ENCODE measurements around the gene ARMC5.
"Not testable (repeated sequence)": the region's sequence is repeated elsewhere in the genome, so short reads cannot be mapped to it uniquely, and the experiment has no call there.

ARMC5 gene

DNA sequence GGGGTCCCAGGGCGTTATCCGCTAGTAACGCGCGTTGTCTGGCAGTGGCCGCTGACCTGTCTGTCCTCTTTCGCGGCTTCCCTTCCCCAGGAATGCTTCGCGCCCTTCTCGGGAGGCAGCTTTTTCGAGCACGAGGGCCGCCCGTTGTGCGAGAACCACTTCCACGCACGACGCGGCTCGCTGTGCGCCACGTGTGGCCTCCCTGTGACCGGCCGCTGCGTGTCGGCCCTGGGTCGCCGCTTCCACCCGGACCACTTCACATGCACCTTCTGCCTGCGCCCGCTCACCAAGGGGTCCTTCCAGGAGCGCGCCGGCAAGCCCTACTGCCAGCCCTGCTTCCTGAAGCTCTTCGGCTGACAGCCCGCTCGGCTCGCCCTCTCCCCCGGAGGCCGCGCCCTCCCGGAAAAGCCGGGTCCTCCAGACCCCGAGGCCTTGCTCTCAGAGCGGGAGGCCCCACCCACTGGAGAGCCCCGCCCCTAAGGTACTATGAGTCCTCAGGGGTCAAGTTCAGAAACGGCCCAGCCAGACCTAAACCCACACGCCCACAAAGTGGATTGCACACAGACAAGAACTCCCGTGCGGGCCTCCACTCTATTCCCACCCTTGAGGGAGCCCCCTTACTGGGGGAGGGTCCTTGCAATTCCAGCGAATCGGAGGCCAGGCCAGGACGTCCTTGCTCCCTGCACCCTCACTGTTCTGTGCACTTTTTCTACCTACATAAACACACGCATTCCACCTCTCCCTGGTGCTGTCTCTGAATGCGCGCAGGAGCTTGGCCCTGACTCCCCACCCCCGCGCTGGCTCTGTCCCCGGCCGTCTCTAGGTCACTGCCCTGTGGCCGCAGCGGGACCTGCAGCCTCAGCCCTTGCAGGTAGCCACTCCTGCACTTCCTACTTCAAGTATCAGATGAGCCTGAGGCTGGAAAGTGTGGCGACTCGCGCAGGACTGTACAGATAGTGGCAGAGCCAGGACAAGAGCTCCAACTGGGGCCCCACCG is 18.2 kb downstream of the ARMC5 start:
- no peak for DNase-seq (ENCODE audit: low spot score)

DNA sequence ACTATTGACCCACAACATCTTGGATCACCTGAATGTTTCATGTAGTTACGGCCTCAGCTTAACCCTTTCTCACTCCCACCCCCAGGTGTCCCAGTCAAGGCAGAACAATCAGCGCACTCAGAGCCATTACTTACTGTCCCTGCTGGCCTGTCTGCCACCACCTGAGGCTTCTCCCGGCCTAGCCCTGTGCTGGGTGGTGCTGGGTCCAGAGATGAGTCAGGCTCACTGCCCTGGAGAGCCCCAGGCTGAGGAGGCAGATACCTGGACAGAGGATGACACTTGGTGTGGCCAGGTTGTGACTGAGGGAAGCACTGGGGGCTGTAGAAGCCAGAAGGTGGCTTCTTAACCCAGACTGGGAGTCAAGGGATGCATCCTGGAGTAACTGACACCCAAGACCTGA is 19.7 kb downstream of the ARMC5 start:
- no peak for DNase-seq (ENCODE audit: low spot score)

DNA sequence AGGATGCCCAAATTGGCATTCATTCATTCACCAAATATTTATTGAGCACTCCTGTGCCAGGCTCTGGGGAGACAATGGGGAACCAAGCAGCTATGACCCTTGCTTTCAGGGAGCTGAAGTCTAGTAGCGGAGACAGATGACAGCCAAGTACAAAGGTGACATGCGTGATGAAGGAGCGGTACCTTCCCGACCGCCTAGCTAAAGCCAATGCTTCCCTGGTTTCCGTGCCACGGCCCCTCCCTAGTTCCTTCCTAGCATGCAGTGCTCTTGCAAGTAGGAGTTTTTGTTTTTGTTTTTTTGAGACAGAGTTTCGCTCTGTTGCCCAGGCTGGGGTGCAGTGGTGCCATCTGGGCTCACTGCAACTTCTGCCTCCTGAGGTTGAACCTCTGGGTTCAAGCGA is 20.4 kb downstream of the ARMC5 start:
- no peak for DNase-seq (ENCODE audit: low spot score)

DNA sequence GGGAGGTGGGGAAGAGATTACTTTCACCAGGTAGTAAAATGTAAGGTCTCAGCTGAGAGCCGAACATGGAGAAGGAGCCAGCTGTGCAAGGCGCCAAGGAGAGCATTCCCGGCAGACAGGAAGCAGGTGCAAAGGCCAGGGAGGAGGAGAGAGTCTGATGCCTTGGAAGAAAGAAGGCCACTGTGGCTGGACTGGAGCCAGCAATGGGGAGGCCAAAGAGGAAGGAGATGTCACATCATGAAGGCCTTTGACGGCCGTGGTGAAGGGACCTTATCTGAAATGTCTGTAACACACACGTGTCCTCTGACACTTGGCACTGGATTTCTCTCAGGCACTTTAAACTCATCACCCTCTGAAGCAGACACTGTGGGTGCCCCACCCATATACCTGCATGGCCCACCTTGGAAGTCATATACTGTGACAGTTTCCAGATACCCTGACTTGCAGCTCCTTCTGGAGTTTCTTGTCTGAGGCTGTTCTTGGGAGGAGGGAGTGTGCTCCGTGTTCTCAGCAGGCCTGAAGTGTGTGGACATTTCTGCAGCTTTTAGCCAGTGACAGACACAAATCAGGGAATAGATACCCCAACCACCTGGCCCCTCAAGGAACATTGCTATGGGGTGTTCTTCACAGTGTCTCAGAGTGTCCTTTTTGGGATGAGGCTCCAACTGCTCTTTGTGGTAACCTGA is 21.7 kb downstream of the ARMC5 start:
- DNase-seq (ENCODE audit: low spot score), result no peak

DNA sequence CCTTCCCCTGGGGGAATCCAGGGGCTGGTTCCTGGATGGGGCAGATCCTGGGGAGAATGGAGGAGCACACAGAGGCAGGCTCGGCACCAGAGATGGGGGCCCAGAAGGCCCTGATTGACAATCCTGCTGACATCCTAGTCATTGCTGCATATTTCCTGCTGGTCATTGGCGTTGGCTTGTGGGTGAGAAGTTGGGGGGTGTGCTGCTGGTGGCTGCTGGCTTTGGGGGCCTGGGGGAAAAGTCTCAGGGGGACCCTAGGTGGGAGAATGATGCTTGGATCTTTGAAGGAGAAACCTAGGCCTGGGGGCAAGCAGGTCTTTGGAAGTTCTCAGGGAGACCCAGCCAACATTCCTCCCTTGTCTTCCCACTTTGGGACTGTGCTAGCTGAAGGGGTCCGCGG is 23.8 kb downstream of the ARMC5 start, which contains the start of gene SLC5A2:
SLC5A2 (plus strand) TSS at position 43 of the 400 bp plus-strand sequence; CDS start at position 57, 14 bp downstream.
- DNase-seq (ENCODE audit: low spot score), result no peak

DNA sequence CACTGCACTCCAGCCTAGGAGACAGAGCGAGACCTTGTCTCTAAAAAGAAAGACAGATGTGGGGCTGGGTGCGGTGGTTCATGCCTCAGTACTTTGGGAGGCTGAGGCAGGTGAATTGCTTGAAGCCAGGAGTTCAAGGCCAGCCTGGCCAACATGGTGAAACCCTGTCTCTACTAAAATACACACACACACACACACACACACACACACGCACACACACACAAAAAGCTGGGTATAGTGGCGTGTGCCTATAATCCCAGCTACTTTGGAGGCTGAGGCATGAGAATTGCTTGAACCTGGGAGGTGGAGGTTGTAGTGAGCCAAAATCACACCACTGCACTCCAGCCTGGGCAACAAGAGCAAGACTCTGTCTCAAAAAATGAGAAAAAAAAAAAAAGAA is 24.7 kb downstream of the ARMC5 start:
- DNase-seq (ENCODE audit: low spot score), result not testable (repeated sequence)

DNA sequence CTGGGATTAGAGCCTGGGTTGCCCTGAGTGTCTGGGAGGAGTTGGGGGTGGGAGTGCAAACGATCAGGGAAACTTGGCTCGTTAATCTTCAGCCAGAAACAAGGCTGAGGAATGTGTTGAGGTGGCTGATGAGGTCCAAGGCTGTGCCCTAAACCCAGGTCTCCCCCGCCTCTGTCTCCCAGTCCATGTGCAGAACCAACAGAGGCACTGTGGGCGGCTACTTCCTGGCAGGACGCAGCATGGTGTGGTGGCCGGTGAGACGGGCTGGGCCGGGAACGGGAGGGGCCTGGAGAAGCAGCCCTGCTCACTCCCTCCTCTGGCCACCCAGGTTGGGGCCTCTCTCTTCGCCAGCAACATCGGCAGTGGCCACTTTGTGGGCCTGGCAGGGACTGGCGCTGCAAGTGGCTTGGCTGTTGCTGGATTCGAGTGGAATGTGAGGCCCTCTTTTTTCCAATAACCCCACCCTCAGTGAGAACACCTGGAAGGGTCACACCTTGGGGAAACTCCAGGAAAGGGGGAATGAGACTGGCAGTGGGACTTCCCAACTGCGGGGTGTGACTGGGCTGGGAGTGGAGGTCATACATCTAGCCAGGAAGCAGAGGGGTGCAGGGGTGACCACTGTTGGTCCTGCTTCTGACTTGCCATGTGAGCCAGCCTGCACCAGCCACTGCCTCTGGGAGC is 25.3 kb downstream of the ARMC5 start:
- no peak for DNase-seq (ENCODE audit: low spot score)

DNA sequence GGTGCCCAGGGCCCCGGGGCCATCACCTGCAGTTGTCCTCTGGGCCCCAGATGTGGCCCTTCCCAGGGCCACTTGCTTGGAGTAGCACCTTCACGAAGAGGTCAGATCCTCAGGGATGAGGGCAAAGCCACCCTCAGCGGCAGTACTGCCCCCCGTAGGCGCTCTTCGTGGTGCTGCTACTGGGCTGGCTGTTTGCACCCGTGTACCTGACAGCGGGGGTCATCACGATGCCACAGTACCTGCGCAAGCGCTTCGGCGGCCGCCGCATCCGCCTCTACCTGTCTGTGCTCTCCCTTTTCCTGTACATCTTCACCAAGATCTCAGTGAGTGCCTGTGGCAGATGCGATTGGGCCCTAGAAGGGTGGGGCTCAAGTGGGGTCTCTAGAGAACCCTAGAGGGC is 26.3 kb downstream of the ARMC5 start:
- DNase-seq (ENCODE audit: low spot score), result no peak

DNA sequence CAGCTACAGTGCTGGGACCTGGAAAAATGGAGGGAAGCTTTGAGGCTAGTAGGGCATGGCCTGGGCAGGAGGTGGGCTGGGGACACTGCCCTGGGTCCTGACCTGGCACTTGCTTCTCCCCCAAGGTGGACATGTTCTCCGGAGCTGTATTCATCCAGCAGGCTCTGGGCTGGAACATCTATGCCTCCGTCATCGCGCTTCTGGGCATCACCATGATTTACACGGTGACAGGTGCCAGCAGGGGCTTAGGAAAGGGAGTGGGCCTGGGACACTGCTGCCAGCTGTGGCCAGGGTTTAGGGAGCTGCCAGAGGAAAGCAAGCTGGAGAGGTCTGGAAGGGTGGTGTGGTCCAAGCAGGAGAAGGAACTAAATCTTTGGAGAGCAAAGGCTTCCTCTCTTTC is 26.7 kb downstream of the ARMC5 start:
- no peak for DNase-seq (ENCODE audit: low spot score)

DNA sequence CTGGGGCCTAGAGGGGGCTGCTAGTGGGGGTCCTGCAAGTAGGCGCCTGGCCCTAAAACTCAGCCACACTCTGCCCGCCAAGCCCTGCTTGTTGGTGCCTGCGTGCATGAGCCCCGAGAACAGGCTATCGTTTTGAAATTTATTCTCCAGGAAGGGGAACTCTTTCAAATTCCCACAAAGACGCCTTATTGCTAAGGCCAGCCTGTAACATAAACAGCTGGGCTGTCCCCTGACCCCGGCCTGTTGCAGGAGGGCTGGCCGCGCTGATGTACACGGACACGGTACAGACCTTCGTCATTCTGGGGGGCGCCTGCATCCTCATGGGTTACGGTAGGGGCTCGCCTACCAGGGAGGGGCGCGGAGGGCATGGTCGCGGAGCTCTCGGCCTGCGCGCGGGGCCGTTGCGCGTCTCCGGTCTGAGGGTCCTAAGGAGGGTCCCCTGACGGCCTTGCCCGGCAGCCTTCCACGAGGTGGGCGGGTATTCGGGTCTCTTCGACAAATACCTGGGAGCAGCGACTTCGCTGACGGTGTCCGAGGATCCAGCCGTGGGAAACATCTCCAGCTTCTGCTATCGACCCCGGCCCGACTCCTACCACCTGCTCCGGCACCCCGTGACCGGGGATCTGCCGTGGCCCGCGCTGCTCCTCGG is 27.9 kb downstream of the ARMC5 start:
- no peak for DNase-seq (ENCODE audit: low spot score)

DNA sequence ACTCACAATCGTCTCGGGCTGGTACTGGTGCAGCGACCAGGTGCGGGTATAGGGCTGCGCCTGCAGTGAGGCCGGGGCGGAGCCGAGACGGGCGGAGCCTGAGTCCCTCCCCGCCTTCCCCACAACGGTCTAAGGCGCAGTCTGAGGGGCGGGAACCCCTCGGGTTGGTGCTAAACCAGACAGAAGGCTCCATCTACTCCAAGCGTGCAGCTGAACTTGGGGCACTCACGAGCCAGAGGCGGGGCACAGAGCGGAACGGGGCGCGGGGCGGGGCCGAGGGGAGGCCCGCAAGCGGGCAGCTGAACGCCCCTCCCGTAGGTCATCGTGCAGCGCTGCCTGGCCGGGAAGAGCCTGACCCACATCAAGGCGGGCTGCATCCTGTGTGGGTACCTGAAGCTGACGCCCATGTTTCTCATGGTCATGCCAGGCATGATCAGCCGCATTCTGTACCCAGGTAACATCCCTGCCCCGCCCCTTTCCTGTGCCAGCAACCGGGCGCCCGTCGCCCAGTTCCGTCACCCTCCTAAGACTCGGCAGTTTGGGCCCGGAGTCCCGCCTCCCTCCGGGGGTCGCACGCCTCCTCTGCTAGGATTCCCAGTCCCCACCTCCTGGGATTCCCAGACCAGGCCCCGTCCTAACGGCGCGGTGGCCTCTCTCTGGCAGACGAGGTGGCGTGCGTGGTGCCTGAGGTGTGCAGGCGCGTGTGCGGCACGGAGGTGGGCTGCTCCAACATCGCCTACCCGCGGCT is 28.6 kb downstream of the ARMC5 start:
- no peak for DNase-seq (ENCODE audit: low spot score)

DNA sequence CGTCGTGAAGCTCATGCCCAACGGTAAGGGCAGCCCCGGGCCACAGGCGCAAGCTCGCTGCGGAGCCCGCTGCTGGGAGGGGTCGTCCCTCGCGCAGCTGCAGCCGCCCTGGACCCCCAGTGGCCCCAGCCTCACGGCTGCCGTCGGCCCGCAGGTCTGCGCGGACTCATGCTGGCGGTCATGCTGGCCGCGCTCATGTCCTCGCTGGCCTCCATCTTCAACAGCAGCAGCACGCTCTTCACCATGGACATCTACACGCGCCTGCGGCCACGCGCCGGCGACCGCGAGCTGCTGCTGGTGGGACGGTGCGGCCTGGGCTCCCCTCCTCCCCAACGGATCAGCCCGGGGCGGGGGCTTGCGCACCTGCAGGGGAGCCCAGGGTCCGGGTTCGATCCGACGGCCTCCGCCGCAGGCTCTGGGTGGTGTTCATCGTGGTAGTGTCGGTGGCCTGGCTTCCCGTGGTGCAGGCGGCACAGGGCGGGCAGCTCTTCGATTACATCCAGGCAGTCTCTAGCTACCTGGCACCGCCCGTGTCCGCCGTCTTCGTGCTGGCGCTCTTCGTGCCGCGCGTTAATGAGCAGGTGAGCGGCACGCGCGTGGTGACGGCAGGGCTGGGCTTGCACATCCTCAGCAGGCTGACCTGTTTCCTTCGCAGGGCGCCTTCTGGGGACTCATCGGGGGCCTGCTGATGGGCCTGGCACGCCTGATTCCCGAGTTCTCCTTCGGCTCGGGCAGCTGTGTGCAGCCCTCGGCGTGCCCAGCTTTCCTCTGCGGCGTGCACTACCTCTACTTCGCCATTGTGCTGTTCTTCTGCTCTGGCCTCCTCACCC is 29.4 kb downstream of the ARMC5 start:
- DNase-seq (ENCODE audit: low spot score), result no peak

DNA sequence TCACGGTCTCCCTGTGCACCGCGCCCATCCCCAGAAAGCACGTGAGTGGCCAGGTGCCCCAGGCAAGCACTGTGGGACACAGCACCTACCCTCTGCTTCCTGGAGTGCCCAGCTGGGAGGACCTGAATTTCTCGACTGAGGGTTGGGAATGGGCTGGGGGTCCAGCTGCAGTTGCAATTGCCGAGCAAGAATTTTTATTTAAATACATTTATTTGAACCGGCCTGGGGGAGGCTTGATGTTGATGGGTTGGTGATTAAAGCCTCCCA is 29.9 kb downstream of the ARMC5 start:
- DNase-seq (ENCODE audit: low spot score), result no peak

DNA sequence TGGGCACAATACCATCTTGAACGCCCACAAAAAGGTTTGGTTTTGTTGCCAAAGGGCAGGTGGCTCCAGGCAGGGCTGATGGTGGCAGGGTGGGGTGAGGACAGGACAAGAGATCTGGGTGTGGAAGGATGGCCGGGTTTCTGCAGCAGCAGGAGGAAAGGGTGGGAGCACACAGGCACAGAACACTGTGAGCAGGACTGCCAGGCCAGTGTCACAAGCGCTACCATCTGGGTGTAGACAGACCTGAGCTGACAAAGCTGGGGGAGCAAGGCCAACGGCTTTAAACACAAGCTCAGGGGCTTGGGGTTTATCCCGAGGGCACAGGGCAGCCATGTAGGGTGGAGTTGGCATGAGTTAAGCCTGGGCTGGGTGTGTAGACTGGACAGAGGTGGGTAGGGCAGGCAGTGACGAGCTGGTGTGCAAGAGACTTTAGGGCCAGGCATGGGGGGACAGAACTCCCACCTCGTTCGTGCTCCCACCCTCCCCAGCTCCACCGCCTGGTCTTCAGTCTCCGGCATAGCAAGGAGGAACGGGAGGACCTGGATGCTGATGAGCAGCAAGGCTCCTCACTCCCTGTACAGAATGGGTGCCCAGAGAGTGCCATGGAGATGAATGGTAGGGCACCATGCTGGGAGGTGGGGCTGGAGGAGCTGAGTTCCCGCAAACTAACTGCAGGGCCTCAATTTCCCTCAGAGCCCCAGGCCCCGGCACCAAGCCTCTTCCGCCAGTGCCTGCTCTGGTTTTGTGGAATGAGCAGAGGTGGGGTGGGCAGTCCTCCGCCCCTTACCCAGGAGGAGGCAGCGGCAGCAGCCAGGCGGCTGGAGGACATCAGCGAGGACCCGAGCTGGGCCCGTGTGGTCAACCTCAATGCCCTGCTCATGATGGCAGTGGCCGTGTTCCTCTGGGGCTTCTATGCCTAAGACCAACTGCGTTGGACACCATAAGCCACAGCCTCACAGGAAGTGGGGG is 30.6 kb downstream of the ARMC5 start:
- no peak for DNase-seq (ENCODE audit: low spot score)

DNA sequence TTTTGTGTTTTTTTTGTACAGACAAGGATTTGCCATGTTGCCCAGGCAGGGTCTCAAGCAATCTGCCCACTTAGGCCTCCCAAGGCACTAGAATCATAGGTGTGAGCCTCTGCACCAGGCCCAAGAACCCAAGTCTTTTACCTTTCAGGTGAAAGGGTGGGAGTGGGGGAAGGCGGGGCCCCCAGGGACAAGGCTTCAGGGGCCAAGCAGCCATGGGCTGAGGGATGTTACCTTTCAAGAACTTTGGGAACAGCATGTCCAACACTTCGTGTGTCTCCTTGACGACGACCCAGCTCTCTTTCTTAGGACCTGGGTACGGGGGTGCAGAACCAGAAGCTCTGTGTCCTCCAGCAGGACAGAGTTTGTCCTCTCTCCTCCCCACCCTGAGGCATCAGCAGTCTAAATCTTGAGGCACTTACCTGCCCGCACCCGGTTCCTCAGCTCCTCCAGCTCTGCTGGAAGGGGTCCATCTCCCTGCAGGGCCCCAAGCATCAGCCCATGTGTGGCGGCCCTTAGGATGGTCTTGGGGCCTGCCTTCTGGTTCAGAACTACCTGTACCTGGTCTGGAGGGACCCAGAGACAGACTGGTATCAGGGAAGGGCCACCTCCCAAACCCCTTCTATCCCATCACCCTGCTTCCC is 32.6 kb downstream of the ARMC5 start:
- DNase-seq (ENCODE audit: low spot score), result no peak

DNA sequence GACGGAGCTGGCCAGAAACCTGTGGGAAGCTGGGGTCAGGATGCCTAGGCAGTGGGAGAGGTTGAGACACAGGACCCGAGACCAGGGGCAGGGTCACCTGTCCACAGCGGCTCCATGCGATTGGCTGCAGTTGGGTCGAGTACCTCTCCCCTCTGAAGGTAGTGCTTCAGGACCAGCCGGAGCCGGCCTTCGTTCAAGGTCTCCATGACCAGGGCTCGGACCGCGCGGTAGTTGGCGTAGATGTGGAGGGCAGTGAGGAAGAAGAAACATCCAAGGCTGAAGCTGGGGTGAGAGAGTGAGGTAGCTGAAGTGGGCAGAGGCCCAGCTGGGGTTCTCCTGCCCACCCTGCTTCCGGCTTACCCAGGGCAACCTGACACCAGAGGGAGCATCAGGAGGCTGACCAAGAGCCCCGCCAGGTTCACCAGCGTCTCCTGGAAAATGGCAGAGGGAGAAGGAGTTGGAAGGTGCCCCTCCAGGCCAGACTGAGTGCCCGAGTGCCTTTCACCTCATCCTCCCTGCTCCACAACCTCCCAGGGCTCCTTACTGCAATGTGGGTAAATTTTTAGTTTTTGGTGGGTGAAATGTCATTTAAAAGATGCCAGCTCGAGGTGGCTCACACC is 34.3 kb downstream of the ARMC5 start:
- DNase-seq (ENCODE audit: low spot score), result no peak

DNA sequence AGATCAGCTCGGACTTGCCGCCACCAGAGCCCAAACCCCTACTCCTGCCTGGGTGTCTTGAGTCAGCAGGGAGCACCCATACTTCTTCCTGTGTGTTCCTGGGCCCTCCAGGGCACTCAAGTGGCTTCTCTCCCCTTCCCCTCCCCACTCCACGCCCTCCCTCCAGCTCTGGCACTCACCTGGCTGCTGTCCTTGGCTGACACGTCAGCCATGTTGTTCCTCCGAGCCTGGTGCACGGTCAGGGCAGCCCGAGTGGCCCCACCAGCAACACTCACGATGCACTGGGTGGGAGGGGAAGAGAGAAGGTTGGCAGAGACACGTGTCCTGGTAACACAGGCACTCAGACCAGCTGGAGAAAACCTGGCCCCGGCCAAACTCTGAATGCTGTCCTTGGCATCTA is 37.4 kb downstream of the ARMC5 start:
- no peak for DNase-seq (ENCODE audit: low spot score)

DNA sequence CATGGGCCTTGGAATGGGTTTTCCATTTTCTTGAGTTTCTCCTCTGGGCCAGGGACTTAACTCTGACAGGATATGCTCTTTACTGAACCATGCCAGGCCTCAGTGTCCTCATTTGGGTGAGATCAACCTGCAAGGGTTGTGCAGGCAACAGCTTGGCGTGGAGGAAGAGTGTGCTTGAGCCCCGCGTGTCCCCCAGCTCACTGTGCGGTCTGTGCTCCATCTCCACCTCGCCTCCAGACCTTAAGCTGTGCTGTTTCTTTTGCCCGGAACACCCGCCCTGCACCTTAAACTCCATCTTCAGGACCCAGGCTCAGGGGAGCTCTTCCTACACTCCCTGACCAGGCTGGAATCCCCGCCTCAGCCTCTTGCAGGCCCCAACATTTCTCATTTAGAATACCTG is 39.2 kb downstream of the ARMC5 start:
- no peak for DNase-seq (ENCODE audit: low spot score)

DNA sequence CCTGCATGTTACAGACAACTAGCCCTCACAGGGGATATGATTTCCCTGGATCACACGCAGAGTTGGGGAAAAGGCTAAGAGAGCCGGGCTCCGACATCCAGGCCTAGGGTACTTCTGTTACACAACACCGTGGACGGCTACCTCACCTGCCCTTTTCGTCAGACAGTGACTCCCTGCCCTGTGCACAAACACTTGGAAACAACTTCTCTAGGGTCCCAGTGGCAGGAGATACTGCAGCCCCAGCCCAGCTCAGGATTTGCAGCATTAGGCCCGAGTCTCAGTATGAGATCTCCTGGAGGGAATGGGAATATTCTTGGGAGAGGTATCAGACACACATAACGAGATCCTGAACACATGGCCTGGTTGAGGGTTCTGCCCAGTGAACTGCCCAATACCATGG is 40.6 kb downstream of the ARMC5 start:
- no peak for DNase-seq (ENCODE audit: low spot score)

Data from globus pallidus (tissue), 1 donor.